Brain microvascular endothelial cell (primary cell): ENCODE results near the gene DHRS7C.

Experiments used
- DNase-seq: peaks from one replicate; pipeline ENCODE4 v3.0.0-alpha.2; 2020
- H3K27ac ChIP-seq: fragments of 250-450 bp; sonication (Bioruptor Pico); 2 replicates; pipeline ENCODE4 v1.5.1; 2020; ENCODE audit warnings: mild to moderate bottlenecking, moderate library complexity
- H3K27me3 ChIP-seq: fragments of 250-450 bp; sonication (Bioruptor Pico); replicated peaks from 2 replicates; pipeline ENCODE4 v1.5.1; 2020; ENCODE audit warnings: mild to moderate bottlenecking
- H3K36me3 ChIP-seq: fragments of 250-450 bp; sonication (Bioruptor Pico); replicated peaks from 2 replicates; pipeline ENCODE4 v1.5.1; 2020; ENCODE audit warnings: mild to moderate bottlenecking
- H3K4me3 ChIP-seq: 2 replicates; pipeline ENCODE4 v1.5.1; 2011; ENCODE audit warnings: low read depth, mild to moderate bottlenecking, control low read depth, low read length, moderate library complexity
- in situ Hi-C: cut with HindIII; loops from 2 replicates; pipeline ENCODE4 v1.10.0; 2017; ENCODE audit warnings: low sequenced_read_pairs, low pct_ligation_motif_present
- TF ChIP-seq, protein P1 (sequence below): IDR thresholded peaks from 2 replicates; pipeline ENCODE4 v1.5.1; 2011; ENCODE audit warnings: low read depth, mild to moderate bottlenecking, moderate library complexity, low read length, control low read depth, inconsistent platforms; ENCODE audit errors: missing control alignments

DHRS7C gene

DNA sequence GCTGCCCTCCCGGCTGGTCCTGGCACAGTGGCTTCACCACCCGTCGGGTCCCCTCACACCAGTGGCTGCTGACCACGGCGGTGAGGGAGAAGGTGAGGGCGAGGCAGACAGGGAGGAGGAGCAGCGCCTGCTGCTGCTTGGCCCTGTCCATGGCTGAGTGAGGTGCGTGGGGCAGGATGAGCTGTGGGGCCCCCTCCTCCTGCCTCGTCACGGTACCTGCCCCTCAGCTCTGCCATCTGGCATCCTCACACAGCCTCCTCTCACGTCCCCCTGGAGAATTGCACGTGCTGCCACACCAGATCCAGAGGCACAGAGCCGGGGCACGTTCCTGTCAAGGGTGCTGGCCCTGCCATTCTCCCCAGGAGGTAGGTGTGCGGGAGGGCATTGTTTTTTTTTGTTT, 30.5 kb upstream of the DHRS7C start, which contains the start of gene GSG1L2:
GSG1L2 (minus strand) TSS at position 159 of the 400 bp plus-strand sequence; CDS start at position 151, 8 bp downstream.
- no peaks in the 10 kb centered on the region for H3K27me3 ChIP-seq
- no peak within 1 kb of the TSS for H3K27ac ChIP-seq
- DNase-seq: no peak
- H3K4me3 ChIP-seq: no peak within 1 kb of the TSS
- in situ Hi-C loops: no loop called here
- TF ChIP-seq, protein P1, sequence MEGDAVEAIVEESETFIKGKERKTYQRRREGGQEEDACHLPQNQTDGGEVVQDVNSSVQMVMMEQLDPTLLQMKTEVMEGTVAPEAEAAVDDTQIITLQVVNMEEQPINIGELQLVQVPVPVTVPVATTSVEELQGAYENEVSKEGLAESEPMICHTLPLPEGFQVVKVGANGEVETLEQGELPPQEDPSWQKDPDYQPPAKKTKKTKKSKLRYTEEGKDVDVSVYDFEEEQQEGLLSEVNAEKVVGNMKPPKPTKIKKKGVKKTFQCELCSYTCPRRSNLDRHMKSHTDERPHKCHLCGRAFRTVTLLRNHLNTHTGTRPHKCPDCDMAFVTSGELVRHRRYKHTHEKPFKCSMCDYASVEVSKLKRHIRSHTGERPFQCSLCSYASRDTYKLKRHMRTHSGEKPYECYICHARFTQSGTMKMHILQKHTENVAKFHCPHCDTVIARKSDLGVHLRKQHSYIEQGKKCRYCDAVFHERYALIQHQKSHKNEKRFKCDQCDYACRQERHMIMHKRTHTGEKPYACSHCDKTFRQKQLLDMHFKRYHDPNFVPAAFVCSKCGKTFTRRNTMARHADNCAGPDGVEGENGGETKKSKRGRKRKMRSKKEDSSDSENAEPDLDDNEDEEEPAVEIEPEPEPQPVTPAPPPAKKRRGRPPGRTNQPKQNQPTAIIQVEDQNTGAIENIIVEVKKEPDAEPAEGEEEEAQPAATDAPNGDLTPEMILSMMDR: no peak
- H3K36me3 ChIP-seq: no peaks in the 10 kb centered on the region

DNA sequence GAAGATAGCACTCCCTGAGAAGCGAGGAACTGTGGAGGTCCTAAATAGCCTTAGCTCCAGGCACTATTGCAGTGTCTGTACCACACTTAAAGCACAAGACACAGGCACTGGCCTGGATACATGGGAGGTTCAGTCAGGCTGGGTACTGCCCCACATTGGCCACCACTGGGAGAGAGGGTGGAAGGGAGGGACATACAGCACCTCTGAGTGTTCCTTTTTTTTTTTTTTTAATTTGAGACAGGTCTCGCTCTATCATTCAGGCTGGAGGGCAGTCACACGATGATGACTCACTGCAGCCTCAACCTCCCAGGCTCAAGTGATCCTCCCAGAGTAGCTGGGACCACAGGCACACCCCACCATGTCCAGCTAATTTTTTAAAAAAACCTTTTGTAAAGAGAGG, 29.1 kb upstream of the DHRS7C start:
- no peak overlapping the region for H3K4me3 ChIP-seq
- no peaks in the 10 kb centered on the region for H3K27me3 ChIP-seq
- H3K36me3 ChIP-seq: no peaks in the 10 kb centered on the region
- DNase-seq: no peak
- no peak overlapping the region for H3K27ac ChIP-seq
- in situ Hi-C loops: no loop called here
- TF ChIP-seq, protein P1: no peak

- Histone ChIP-seq H3K36me3 (no peaks in the 10 kb centered on the region), H3K27ac (no peak overlapping the region), H3K27me3 (no peaks in the 10 kb centered on the region), H3K4me3 (no peak overlapping the region)
- in situ Hi-C loops: no loop called here
- DNase-seq: no peak
- TF ChIP-seq, protein P1: no peak
These were observed 27.4 kb upstream of the DHRS7C start for GRCh38 chr17:9818760-9819159.

- no peak overlapping the region for H3K4me3 ChIP-seq
- no peak for DNase-seq
- H3K27ac ChIP-seq: no peak overlapping the region
- H3K36me3 ChIP-seq: no peaks in the 10 kb centered on the region
- no peaks in the 10 kb centered on the region for H3K27me3 ChIP-seq
- TF ChIP-seq, protein P1: no peak
- in situ Hi-C loops: no loop called here
These were observed 25.7 kb upstream of the DHRS7C start for GRCh38 chr17:9817086-9817485.

DNA sequence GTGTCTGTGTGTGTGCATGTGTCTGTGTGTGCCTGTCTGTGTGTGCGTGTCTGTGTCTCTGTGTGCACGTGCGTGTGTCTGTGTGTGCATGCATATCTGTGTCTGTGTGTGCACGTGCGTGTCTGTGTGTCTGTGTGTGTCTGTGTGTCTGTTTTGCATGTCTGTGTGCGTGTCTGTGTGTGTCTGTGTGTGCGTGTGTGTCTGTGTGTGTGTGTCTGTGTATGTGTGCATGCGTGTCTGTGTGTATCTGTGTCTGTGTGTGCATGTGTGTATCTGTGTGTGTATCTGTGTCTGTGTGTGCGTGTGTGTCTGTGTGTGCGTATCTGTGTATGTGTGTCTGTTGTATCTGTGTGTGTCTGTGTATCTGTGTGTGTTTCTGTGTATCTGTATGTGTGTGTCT, 25.1 kb upstream of the DHRS7C start:
- DNase-seq: no peak
- no peaks in the 10 kb centered on the region for H3K36me3 ChIP-seq
- H3K4me3 ChIP-seq: no peak overlapping the region
- TF ChIP-seq, protein P1: no peak
- H3K27ac ChIP-seq: no peak overlapping the region
- in situ Hi-C loops: no loop called here
- H3K27me3 ChIP-seq: no peaks in the 10 kb centered on the region

DNA sequence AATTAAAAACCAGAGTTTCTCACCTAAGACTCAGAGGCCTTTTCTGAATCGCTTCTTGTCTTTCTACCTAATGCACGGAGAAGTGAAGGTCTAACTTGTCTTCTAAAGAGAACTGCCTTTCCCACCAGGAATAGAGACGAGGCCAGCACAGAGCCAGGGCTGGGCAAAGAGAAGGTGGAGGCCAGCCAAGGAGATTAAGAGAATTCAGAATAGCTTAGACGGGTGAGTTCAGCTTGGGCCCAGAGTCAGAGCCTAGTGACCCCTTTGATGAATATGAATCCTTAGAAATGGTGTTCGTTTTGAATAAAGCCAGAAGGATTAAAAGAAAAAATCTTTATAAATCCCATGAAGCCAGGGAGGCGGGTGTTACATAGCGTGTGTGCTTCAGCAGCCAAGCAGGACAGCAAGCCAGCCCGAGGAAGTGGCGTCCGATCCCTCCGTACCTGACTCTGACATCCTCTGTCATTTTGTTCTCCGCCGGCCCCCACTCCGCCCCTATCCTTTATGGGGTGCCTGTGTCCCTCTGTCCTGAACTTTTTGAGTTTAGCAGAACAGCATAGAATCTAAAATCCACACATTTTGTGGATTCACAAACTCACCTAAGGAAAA, 23.0 kb upstream of the DHRS7C start:
- TF ChIP-seq, protein P1: no peak
- no peak for DNase-seq
- H3K4me3 ChIP-seq: no peak overlapping the region
- no peaks in the 10 kb centered on the region for H3K27me3 ChIP-seq
- in situ Hi-C loops: no loop called here
- H3K27ac ChIP-seq: no peak overlapping the region
- H3K36me3 ChIP-seq: no peaks in the 10 kb centered on the region
